ENCODE data around the gene DNAJC7. TPM values are rescaled to one million over a fixed set of nuclear protein-coding genes. Genes with fewer than 3 reads are reported as not detected.
A peak's percentile ranks its signal among the peaks of the same experiment; 100 is the strongest.
"Not testable (repeated sequence)": the region's sequence is repeated elsewhere in the genome, so short reads cannot be mapped to it uniquely, and the experiment has no call there.

The DNAJC7 gene
- total RNA-seq, 1 experiment from 2014 or later = 63.1 TPM

- DNase-seq (ENCODE audit: low read depth) = no peak
Observed at GRCh38 chr17:42041619-42042018, 24.4 kb upstream of the DNAJC7 start.

DNA sequence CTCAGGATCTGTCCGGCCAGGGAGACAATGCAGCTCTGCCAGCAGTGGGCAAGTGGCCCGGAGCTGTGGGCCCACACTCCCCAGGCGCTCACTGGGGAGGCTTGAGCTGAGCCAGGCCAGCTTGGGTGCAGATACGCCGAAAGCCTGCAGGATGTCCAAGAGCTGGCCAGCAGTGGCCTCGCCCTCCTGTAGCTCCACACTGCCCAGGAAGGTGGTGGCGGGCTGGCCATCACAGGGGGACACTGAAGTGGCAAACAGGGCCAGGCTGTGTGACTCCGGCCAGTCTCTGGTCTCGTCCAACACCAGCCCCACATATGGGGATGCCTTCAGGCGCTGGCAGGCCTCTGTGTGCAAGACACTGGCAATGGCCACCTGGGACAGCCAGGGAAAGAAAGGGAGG is 23.6 kb upstream of the DNAJC7 start:
- no peak for DNase-seq (ENCODE audit: low read depth)

GRCh38 chr17:42039794-42040763 is 22.8 kb upstream of the DNAJC7 start:
- DNase-seq (ENCODE audit: low read depth) = no peak

GRCh38 chr17:42038221-42038973 is 21.2 kb upstream of the DNAJC7 start:
- DNase-seq (ENCODE audit: low read depth) = no peak

- no peak for DNase-seq (ENCODE audit: low read depth)
Observed at GRCh38 chr17:42034059-42034458, 16.8 kb upstream of the DNAJC7 start.

DNA sequence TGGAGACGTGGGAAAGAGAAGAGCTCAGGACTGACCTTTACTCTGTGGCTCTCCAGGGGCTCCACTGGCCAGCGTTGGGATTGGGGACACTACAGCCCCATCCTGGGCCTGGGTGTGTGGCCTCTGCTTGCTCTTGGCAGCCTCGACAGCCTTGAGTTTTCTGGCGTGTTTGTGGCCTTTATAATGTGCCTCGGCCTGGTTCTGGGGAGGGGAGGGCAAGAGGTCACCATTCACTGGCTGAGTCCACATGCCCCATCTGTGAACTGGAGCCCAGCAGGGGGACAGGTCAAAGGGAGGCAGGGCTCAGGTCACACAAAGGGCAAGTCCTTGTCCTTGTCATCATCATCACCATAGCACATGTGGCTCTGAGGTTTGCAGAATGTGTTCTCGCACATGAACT is 14.3 kb upstream of the DNAJC7 start:
- no peak for DNase-seq (ENCODE audit: low read depth)

GRCh38 chr17:42028791-42029127 is 11.5 kb upstream of the DNAJC7 start:
- DNase-seq (ENCODE audit: low read depth) = no peak

GRCh38 chr17:42027961-42028790 is 10.9 kb upstream of the DNAJC7 start:
- DNase-seq (ENCODE audit: low read depth) = no peak

DNA sequence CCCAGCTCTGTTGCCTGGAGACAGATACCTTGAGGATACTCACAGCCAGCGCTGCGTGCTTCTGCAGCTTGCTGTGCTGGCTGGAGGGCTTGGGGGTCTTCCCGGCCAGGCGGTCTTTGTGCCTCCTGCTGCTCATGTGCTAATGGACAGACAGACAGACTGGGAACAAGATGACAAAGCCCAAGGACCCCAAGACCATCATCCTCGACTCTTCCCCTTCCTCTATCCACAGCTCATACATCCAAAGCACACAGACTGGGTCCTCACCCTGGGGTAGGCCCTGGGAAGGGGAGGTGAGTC is 10.3 kb upstream of the DNAJC7 start:
- no peak for DNase-seq (ENCODE audit: low read depth)

- DNase-seq (ENCODE audit: low read depth) = no peak
Observed at GRCh38 chr17:42026857-42027589, 9.8 kb upstream of the DNAJC7 start.

DNA sequence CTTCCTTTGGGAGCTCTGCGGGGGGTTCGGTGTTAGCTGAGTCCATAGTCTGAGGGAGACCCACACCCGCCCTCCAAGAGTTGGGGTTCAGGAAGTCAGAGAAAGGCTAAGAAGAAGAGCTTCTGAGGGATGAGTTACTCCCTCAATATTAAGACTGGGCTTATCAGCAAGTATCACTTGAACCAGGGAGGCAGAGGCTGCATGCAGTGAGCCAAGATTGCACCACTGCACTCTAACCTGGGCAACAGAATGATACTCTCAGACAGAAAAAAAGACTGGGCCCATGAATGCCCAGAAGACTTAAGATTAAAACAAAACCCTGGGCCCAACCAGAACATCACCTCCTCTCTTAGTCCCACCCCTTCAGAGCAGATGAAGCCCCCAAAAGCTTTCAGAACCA is 8.7 kb upstream of the DNAJC7 start:
- no peak for DNase-seq (ENCODE audit: low read depth)

DNA sequence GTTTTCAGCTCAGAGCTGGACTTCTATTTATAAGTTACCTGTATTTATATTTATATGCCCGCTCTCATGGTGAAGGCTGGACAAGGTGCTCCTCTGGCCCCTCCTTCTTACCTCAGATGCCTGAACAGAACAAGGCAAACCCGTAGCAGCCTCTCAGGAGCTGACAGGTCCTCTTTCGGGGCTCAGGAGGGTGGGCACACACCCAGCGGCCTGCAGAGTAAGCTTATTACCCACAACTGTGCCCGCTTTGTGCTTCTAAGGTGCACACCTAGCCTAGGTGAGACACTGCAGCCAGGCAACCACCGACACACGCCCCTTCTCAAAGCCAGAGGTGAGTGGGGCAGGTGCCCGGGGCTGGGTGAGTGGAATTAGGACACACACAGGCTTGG is 7.9 kb upstream of the DNAJC7 start:
- DNase-seq (ENCODE audit: low read depth) = no peak

GRCh38 chr17:42023524-42024349 is 6.5 kb upstream of the DNAJC7 start:
- DNase-seq (ENCODE audit: low read depth) = no peak

- DNase-seq (ENCODE audit: low read depth) = not testable (repeated sequence)
Observed at GRCh38 chr17:42020845-42021244, 3.6 kb upstream of the DNAJC7 start.

GRCh38 chr17:42019509-42020404 is 2.5 kb upstream of the DNAJC7 start, which contains the start of gene NKIRAS2:
TSS of gene NKIRAS2 (plus strand) at chr17:42020090. CDS start at chr17:42021578, 1,488 bp downstream.
- DNase-seq (ENCODE audit: low read depth) = peak; percentile 86

DNA sequence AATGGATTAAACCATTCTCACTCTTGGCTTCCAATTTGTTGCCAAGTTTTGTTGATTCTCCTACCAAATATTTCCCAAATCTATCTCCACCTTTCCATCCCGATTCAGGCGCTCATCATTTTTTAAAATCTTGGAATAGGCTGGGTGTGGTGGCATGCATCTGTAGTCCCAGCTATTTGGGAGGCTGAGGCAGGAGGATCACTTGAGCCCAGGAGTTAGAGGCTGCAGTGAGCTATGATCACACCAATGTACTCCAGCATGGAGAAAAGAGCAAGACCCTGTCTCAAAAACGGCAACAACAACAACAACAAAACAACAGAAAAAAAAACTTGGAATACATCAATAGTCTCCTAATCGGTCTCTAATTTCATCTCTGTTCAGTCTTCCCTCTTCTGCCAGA is 1.7 kb upstream of the DNAJC7 start:
- no peak for DNase-seq (ENCODE audit: low read depth)

DNA sequence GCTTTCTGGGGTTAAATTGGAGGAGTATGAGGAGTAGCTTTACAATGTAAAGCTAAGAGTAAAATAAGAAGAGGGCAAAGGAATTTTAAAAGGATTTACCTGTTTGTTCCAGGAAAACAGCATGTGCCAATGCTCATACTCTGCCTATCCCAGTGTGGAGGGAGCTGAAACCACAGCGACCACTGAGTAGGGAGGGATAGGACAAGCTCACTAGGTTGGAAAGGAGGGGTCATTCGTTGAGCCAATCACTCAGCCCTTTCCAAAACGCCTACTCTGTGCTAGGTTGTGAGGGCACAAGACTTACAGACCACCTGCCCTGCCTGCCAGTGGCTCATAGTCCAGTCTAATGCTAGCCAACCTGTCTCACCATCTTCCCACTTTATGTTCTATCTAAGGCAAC is 1.1 kb upstream of the DNAJC7 start:
- DNase-seq (ENCODE audit: low read depth) = peak; percentile 35

DNA sequence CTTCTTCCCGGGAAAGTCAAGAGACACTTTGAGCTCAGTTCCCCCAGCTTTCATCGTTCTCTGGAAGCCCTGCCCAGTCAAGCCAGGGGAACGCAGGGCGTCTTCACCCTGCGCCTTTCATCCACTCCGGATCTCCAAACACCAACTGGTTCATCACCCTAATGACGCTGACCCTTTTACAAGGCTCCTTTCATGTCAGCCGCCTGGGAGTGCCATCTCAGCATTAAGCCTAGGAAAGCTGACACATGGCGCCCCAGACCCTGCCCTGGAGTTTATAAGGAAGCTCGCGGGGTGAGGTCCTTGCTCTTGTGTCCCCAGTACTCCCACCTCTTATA is 594 bp upstream of the DNAJC7 start:
- DNase-seq (ENCODE audit: low read depth) = no peak

- peak; percentile 4 for DNase-seq (ENCODE audit: low read depth)
Observed at GRCh38 chr17:42016411-42016831, 818 bp downstream of the DNAJC7 start.

GRCh38 chr17:42013740-42014139 is 3.5 kb downstream of the DNAJC7 start:
- not testable (repeated sequence) for DNase-seq (ENCODE audit: low read depth)

All from RPMI7951 (cell line).